Measurements from ENCODE around the gene TMEM190.
A peak's percentile ranks its signal among the peaks of the same experiment; 100 is the strongest.

The TMEM190 gene

DNA sequence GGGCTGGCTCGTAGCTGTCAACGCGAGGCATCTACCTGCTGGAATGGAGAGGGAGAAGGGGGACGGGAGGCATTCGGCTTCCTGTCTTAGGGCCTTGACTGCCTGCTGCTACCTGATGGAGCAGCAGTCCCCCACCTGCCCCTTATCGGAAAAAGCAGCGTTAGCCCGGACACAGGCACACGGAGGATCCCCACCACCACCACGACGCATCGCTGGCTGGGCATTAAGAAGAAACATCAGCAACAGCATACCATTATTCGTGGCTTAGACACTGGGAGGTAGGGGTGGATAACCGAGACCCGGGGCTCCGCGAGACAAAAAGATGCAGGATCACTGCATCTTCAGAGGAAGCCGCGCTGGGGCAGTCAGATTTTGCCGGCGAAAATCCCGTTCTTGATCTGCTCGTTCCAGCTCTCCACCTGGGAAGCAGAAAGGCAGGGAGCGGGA is 23.2 kb upstream of the TMEM190 start:
- H3K4me1 ChIP-seq (ENCODE audit: insufficient read depth, low read length), result peaks cover 18% of the 10 kb centered on the region
- peaks cover 50% of the 10 kb centered on the region for H3K27me3 ChIP-seq (ENCODE audit: insufficient read depth, low read length)
- WGBS, result 10% methylated on average over 24 of the region's 24 CpGs
- no peak overlapping the region for H3K27ac ChIP-seq (ENCODE audit: low read depth, low read length)
- no peaks in the 10 kb centered on the region for H3K36me3 ChIP-seq (ENCODE audit: insufficient read depth, low read length)
- H3K9ac ChIP-seq (ENCODE audit: low read depth, low read length), result peak overlapping the region; percentile 1; the same call in 1 of the 2 replicates
- H3K9me3 ChIP-seq (ENCODE audit: insufficient read depth, low read depth, low read length), result no peaks in the 10 kb centered on the region
- peak overlapping the region; percentile 64 for H3K4me3 ChIP-seq (ENCODE audit: low read length)

DNA sequence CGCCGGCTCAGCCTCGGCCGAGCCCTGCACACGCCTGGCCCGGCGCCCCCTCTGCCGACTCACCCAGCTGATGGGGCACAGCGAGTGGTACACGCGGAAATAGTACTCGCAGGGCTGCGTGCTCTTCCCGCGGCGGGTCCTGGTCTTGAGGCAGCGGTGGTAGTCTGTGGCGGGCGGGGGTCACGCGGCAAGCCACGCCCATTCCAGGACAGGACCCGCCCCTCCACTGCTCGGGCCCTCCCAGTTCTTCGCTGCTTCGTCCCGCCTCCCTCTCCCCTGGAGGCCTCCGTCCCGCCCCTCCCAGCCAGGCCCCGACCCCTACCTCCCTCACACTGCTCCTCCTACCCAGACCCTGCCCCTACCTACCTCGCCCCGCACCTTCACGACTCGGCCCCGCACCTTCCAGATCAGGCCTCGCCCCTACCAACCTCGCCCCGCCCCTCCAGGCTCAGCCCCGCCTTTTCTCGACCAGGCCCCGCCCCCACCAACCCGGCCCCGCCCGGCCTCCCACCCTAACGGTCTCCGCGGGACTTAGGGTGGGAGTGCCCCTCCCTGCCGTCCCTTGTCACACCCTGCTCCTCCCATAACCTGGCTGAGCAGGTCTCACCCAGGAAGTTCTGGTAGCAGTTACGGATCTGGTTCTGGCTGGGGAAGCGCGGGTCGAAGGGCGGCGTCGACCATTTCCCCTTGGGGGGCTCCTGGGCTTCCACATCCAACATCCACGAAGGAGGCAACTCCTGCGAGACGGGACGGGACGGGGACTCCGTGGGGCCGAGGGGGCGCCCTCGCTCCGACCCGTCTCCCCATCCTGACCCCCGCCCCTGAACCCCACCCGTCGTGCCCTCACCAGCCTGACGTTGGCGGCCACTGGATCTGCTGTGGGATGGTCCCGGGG is 22.6 kb upstream of the TMEM190 start:
- Histone ChIP-seq H3K4me1 (ENCODE audit: insufficient read depth, low read length) (0 out of 2 replicates have a peak, but pooled peaks cover 11% of the 10 kb centered on the region), H3K4me3 (ENCODE audit: low read length) (peak overlapping the region; percentile 64), H3K36me3 (ENCODE audit: insufficient read depth, low read length) (no peaks in the 10 kb centered on the region), H3K9ac (ENCODE audit: low read depth, low read length) (peak overlapping the region; percentile 1; the same call in 1 of the 2 replicates), H3K27me3 (ENCODE audit: insufficient read depth, low read length) (peaks cover 50% of the 10 kb centered on the region), H3K27ac (ENCODE audit: low read depth, low read length) (no peak overlapping the region), H3K9me3 (ENCODE audit: insufficient read depth, low read depth, low read length) (no peaks in the 10 kb centered on the region)
- WGBS, result 2% methylated on average over 72 of the region's 72 CpGs

DNA sequence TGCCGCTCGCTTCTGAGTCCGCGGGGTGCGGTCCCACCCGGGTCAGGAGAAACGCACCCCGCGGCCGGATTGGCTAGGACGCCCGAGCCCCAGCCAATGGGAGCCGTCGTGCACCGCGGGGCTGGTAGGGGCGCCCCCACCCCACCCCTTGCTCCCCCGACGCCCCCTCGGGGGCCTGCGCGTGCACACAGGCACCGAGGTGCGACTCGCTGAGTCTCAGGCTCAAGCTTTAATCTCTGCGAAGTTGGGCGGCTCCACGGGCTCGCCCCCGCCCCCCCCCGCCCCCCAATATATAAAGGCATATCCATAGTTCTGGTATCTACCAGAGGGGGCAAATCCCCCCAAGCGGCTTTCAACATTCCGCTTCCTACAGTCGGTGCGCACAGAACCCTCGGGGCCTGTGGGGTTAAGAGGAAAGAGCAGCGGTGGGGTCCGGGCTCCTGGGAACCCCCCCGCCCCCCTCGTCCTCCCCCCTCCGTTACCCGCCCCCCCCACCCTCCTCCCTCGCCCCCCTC is 21.9 kb upstream of the TMEM190 start, which contains the start of gene COX6B2:
Gene COX6B2, minus strand, starts transcription at position 22 of the 515 bp plus-strand sequence. CDS start 198 bp downstream, outside the sequence.
- H3K4me3 ChIP-seq (ENCODE audit: low read length), result peak within 1 kb of the TSS; percentile 64
- no peaks in the 10 kb centered on the region for H3K36me3 ChIP-seq (ENCODE audit: insufficient read depth, low read length)
- H3K9ac ChIP-seq (ENCODE audit: low read depth, low read length), result peak within 1 kb of the TSS; percentile 1; the same call in 1 of the 2 replicates
- H3K27me3 ChIP-seq (ENCODE audit: insufficient read depth, low read length), result peaks cover 50% of the 10 kb centered on the region
- 3% methylated on average over 29 of the region's 43 CpGs for WGBS
- H3K4me1 ChIP-seq (ENCODE audit: insufficient read depth, low read length), result 0 out of 2 replicates have a peak, but pooled peaks cover 11% of the 10 kb centered on the region
- no peak within 1 kb of the TSS for H3K27ac ChIP-seq (ENCODE audit: low read depth, low read length)
- no peaks in the 10 kb centered on the region for H3K9me3 ChIP-seq (ENCODE audit: insufficient read depth, low read depth, low read length)

DNA sequence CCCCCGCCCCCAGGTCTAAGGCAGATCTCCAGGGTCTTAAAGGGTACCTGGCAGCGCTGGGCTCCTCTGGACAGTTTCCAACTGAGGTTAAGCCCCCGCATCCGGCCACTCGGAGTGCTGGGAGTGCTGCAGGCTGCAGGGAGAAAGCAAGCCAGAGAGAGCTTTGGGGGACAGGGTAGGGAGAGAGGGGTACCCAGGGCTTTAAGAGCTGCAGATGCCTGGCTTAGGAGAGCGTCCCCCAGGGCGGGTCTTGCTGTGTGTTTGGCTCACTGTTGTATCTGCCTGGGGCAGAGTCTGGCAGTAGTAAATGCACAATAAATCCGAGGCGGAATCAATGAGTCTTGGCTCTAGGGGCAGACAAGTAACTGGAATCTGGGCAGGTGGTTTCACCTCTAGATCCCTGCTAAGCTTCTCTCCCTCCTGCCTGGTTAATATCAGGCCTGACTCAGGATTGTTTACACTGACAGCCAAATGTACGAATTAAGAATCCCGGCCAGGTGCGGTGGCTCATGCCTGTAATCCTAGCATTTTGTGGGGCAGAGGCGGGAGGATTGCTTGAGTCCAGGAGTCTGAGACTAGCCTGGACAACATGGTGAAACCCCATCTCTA is 21.3 kb upstream of the TMEM190 start:
- peaks cover 50% of the 10 kb centered on the region for H3K27me3 ChIP-seq (ENCODE audit: insufficient read depth, low read length)

DNA sequence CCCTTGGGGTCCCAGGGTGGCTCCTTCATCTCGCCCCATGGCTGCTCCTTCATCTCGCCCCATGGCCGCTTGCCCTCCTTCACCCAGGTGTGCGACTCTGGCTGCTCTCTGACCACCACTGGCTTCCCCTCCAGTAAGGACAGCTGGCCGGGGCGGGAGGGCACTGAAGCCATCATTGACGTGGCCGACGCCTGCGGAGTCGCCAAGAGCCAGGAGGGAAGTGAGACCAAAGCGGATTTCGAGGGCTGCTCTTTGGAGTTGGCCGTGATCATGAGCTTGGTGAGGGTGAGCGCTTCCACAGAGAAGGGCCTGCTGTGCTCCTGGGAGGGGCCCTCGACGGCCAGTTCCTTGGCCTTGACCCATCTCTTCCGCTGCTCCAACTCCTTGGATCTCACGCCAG is 18.1 kb upstream of the TMEM190 start:
- Histone ChIP-seq H3K9ac (ENCODE audit: low read depth, low read length) (no peak overlapping the region), H3K27ac (ENCODE audit: low read depth, low read length) (no peak overlapping the region), H3K9me3 (ENCODE audit: insufficient read depth, low read depth, low read length) (no peaks in the 10 kb centered on the region), H3K27me3 (ENCODE audit: insufficient read depth, low read length) (peaks cover 28% of the 10 kb centered on the region), H3K36me3 (ENCODE audit: insufficient read depth, low read length) (no peaks in the 10 kb centered on the region), H3K4me1 (ENCODE audit: insufficient read depth, low read length) (no peaks in the 10 kb centered on the region), H3K4me3 (ENCODE audit: low read length) (no peak overlapping the region)
- WGBS, result 92% methylated on average over 19 of the region's 19 CpGs

More for the DNA sequence above, 21.3 kb upstream of the TMEM190 start:
- Histone ChIP-seq H3K4me3 (ENCODE audit: low read length) (no peak overlapping the region), H3K27ac (ENCODE audit: low read depth, low read length) (no peak overlapping the region), H3K36me3 (ENCODE audit: insufficient read depth, low read length) (no peaks in the 10 kb centered on the region), H3K9ac (ENCODE audit: low read depth, low read length) (no peak overlapping the region), H3K9me3 (ENCODE audit: insufficient read depth, low read depth, low read length) (no peaks in the 10 kb centered on the region), H3K4me1 (ENCODE audit: insufficient read depth, low read length) (0 out of 2 replicates have a peak, but pooled peaks cover 7% of the 10 kb centered on the region)
- WGBS, result 42% methylated on average over 12 of the region's 13 CpGs

DNA sequence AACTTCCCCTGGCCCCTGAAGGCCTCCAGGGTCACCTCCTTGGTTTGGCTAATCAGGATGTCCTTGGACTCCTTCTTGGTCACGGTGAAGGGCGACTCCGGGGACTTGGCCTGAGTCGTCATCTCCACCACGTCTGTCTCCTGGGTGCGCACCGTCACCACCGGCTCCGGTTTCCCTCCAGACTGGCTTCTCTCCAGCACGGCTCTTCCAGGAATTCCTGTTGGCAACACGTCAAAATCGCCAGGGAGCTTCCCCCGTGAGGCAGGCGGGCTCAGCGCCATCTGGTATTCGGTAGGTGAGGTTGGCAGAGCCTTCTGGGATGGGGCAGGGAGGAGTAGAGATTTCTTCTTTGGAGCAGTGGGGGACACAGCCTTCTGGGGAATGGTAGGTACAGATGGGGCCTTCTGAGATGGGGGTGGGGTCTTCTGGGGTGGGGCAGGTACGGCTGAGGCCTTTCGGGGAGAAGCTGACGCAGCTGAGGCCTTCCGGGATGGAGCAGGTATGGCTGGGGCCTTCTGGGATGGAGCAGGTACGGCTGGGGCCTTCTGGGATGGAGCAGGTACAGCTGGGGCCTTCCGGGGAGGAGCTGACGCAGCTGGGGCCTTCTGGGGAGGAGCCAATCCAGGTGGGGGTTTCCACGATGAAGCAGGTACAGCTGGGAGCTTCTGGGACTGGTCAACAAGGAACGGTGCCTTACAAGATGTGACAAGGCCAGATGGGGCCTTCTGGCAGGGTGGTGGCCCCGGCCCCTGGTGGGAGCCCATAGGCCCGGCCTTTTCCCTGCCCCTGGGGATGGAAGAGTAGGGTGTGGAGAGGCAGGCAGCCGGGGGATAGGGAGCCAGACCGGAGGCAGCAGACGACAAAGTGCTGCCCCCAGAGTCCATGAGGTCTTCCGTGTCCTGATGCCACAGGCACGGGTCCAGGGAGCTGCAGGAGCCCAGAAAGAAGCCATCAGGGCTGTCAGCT is 17.4 kb upstream of the TMEM190 start:
- Histone ChIP-seq H3K4me1 (ENCODE audit: insufficient read depth, low read length) (no peaks in the 10 kb centered on the region), H3K4me3 (ENCODE audit: low read length) (no peak overlapping the region), H3K27ac (ENCODE audit: low read depth, low read length) (no peak overlapping the region), H3K36me3 (ENCODE audit: insufficient read depth, low read length) (no peaks in the 10 kb centered on the region), H3K9ac (ENCODE audit: low read depth, low read length) (no peak overlapping the region), H3K27me3 (ENCODE audit: insufficient read depth, low read length) (peaks cover 23% of the 10 kb centered on the region), H3K9me3 (ENCODE audit: insufficient read depth, low read depth, low read length) (no peaks in the 10 kb centered on the region)
- WGBS, result 89% methylated on average over 31 of the region's 32 CpGs

DNA sequence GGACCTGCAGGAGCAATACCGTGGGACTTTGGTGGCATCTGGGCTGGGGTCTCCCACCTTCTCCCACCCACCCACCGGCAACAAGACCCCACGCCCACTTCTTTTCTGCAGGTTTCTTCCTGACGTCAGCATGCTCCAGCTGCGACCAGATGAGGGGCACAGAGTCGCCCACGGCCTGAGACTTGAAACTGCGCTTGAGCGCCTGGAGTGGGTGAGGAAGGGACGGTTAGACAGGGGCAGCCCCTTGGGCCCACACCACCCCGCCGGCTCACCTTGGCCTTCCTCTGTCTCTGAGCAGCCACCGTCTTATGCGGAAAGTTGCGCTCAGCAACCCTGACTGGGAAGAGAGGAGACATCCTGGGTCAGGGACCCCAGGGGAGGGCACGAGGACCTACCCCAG is 15.7 kb upstream of the TMEM190 start:
- Histone ChIP-seq H3K36me3 (ENCODE audit: insufficient read depth, low read length) (no peaks in the 10 kb centered on the region), H3K9ac (ENCODE audit: low read depth, low read length) (no peak overlapping the region), H3K27me3 (ENCODE audit: insufficient read depth, low read length) (peaks cover 11% of the 10 kb centered on the region), H3K27ac (ENCODE audit: low read depth, low read length) (no peak overlapping the region), H3K9me3 (ENCODE audit: insufficient read depth, low read depth, low read length) (no peaks in the 10 kb centered on the region), H3K4me3 (ENCODE audit: low read length) (no peak overlapping the region), H3K4me1 (ENCODE audit: insufficient read depth, low read length) (no peaks in the 10 kb centered on the region)
- 85% methylated on average over 16 of the region's 16 CpGs for WGBS

DNA sequence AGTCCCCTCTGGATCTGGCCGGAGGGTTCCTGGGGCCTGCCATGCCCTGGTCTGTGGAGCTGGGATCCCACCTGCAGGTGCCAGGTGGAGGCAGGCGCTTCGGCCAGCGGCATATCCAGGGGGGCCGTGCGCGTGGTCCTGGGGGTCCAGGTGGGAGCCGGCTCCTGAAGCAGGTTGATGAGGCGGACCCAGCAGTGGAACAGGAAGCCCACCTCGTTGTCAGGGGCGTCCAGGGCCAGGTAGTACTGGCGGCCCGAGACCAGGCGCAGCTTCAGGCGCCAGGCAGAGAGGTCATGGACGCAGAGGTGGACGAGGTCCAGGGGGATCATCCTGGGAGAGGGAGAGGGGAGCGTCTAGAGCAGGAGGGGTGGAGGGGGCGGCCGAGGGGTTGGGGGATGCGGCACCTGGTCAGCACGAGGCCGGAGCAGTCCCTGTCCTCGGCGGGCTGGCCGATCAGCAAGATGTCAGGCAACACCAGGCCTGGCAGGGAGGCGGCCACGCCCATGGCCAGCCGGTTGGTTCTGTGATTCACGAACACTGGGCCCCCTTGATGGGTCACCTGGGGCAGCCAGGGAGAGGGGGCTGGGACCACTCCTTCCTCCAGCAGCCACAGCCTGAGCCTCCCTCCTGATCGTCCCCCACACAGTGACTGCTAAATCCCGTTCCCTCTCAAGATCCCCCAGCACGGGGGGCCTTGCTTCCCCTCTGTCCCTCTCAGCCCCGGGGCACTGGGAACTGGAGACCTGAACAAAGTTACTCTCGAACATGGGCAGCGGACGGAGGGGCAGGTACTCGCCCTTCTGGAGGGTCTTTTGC is 14.2 kb upstream of the TMEM190 start:
- H3K4me1 ChIP-seq (ENCODE audit: insufficient read depth, low read length), result no peaks in the 10 kb centered on the region
- peaks cover 2% of the 10 kb centered on the region; the same call in 1 of the 2 replicates for H3K27me3 ChIP-seq (ENCODE audit: insufficient read depth, low read length)
- 73% methylated on average over 38 of the region's 38 CpGs for WGBS
- H3K9ac ChIP-seq (ENCODE audit: low read depth, low read length), result no peak overlapping the region
- no peaks in the 10 kb centered on the region for H3K36me3 ChIP-seq (ENCODE audit: insufficient read depth, low read length)
- no peak overlapping the region for H3K4me3 ChIP-seq (ENCODE audit: low read length)
- H3K27ac ChIP-seq (ENCODE audit: low read depth, low read length), result no peak overlapping the region
- no peaks in the 10 kb centered on the region for H3K9me3 ChIP-seq (ENCODE audit: insufficient read depth, low read depth, low read length)

DNA sequence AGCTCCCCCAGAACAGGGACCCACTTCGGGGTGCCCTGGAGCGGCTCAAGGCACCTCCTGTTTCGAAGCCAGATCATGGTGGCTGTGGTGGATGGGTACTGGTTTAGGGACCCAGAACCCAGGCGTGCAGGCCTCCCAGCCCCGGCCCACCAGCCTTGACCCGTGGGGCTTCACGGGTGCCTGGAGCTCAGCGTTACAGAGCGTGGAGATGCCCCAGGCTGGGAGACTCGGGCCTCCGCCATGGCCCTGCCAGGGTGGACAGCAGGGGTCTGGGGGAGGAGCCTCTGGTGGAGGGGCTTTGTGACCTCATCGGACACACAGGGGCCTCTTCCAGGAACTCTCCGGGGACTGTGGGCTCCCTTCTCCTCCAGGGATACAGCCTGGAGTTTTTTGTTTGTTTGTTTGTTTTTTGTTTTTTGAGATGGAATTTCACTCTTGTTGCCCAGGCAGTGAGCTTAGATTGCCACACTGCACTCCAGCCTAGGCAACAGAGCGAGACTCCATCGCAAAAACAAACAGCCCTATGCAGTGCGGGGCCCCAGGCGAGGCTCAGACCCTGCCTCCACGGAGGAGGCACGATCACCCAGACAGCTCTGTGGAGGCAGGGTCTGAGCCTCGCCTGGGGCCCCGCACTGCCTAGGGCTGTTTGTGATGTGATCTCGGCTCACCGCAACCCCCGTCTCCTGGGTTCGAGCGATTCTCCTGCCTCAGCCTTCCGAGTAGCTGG is 13.5 kb upstream of the TMEM190 start, which contains the start of gene GARIN5B:
Gene GARIN5B, minus strand, starts transcription at position 271 of the 727 bp plus-strand sequence. Its CDS starts 194 bp downstream, at position 77.
- Histone ChIP-seq H3K27me3 (ENCODE audit: insufficient read depth, low read length) (peaks cover 4% of the 10 kb centered on the region), H3K9ac (ENCODE audit: low read depth, low read length) (no peak within 1 kb of the TSS)

More for the DNA sequence above, 13.5 kb upstream of the TMEM190 start, which contains the start of gene GARIN5B:
- Histone ChIP-seq H3K4me3 (ENCODE audit: low read length) (no peak within 1 kb of the TSS), H3K4me1 (ENCODE audit: insufficient read depth, low read length) (no peaks in the 10 kb centered on the region), H3K27ac (ENCODE audit: low read depth, low read length) (no peak within 1 kb of the TSS), H3K9me3 (ENCODE audit: insufficient read depth, low read depth, low read length) (no peaks in the 10 kb centered on the region), H3K36me3 (ENCODE audit: insufficient read depth, low read length) (no peaks in the 10 kb centered on the region)
- 67% methylated on average over 27 of the region's 27 CpGs for WGBS

All from HUES64 (cell line).